Measurements from ENCODE around the gene GRIA3. TPM values are rescaled to one million over a fixed set of nuclear protein-coding genes. Genes with fewer than 3 reads are reported as not detected.

Gene GRIA3
- total and polyA plus RNA-seq, 4 donors: 0.05 to 2.0 (median 0.37) TPM

- no peaks in the 10 kb centered on the region for H3K36me3 ChIP-seq (ENCODE audit: control insufficient read depth in 4 of 4, insufficient read depth in 4 of 4, low read length in 4 of 4)
- H3K27me3 ChIP-seq (ENCODE audit: control insufficient read depth in 3 of 3, insufficient read depth in 3 of 3, low read length in 2 of 3): peaks cover 0 to 5% (median 0%) of the 10 kb centered on the region in 3 donors
- no peak for ATAC-seq (ENCODE audit: insufficient read depth, low FRiP score)
- TF ChIP-seq, protein P1, sequence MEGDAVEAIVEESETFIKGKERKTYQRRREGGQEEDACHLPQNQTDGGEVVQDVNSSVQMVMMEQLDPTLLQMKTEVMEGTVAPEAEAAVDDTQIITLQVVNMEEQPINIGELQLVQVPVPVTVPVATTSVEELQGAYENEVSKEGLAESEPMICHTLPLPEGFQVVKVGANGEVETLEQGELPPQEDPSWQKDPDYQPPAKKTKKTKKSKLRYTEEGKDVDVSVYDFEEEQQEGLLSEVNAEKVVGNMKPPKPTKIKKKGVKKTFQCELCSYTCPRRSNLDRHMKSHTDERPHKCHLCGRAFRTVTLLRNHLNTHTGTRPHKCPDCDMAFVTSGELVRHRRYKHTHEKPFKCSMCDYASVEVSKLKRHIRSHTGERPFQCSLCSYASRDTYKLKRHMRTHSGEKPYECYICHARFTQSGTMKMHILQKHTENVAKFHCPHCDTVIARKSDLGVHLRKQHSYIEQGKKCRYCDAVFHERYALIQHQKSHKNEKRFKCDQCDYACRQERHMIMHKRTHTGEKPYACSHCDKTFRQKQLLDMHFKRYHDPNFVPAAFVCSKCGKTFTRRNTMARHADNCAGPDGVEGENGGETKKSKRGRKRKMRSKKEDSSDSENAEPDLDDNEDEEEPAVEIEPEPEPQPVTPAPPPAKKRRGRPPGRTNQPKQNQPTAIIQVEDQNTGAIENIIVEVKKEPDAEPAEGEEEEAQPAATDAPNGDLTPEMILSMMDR (IDR thresholded peaks at IDR 0.05; ENCODE audit: control extremely low read depth, extremely low read depth): no peak
- H3K9me3 ChIP-seq (ENCODE audit: control insufficient read depth in 4 of 4, insufficient read depth in 3 of 4, low read length in 3 of 4): no peaks in the 10 kb centered on the region
- no peak overlapping the region for H3K9ac ChIP-seq (ENCODE audit: insufficient read depth in 1 of 2, low read length in 2 of 2)
- DNase-seq: no peak
- no peak overlapping the region for H3K27ac ChIP-seq (ENCODE audit: low read depth in 1 of 2, low read length in 1 of 2)
- H3K4me1 ChIP-seq (ENCODE audit: control insufficient read depth in 5 of 5, insufficient read depth in 5 of 5, low read length in 5 of 5): no peaks in the 10 kb centered on the region
- 78 to 100% methylated on average over 1 of the region's 1 CpG for WGBS, 2 donors
- H3K4me3 ChIP-seq: no peak overlapping the region
Observed at GRCh38 chrX:123254457-123254856, 70.4 kb downstream of the GRIA3 start.

DNA sequence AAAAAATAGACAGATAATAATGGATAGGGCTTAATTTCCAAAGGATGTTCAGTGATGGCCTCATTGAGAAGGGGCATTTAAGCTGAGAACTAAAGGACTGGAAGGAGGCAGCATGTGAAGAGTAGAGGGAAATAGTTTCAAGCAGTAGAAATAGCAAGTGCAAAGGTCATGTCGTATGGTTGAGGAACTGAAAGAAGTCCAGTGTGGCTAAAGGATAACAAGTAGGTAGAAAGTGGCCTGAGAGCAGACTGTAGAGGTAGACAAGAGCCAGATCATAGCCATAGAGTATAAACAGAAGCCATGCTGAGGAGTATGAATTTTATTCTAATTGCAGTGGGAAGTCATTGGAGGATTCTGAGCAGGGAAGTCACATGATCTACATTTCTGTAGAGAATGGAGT lies 72.3 kb downstream of the GRIA3 start:
- TF ChIP-seq, protein P1 (IDR thresholded peaks at IDR 0.05; ENCODE audit: control extremely low read depth, extremely low read depth): no peak
- DNase-seq: no peak
- no peaks in the 10 kb centered on the region for H3K36me3 ChIP-seq (ENCODE audit: control insufficient read depth in 4 of 4, insufficient read depth in 4 of 4, low read length in 4 of 4)
- H3K27ac ChIP-seq (ENCODE audit: low read depth in 1 of 2, low read length in 1 of 2): no peak overlapping the region
- H3K4me1 ChIP-seq (ENCODE audit: control insufficient read depth in 5 of 5, insufficient read depth in 5 of 5, low read length in 5 of 5): no peaks in the 10 kb centered on the region
- no peaks in the 10 kb centered on the region for H3K9me3 ChIP-seq (ENCODE audit: control insufficient read depth in 4 of 4, insufficient read depth in 3 of 4, low read length in 3 of 4)
- ATAC-seq (ENCODE audit: insufficient read depth, low FRiP score): no peak
- peaks cover 0 to 5% (median 0%) of the 10 kb centered on the region in 3 donors for H3K27me3 ChIP-seq (ENCODE audit: control insufficient read depth in 3 of 3, insufficient read depth in 3 of 3, low read length in 2 of 3)
- no peak overlapping the region for H3K9ac ChIP-seq (ENCODE audit: insufficient read depth in 1 of 2, low read length in 2 of 2)
- H3K4me3 ChIP-seq: no peak overlapping the region
- WGBS, 2 donors: 55 to 86% methylated on average over 1 of the region's 1 CpG

DNA sequence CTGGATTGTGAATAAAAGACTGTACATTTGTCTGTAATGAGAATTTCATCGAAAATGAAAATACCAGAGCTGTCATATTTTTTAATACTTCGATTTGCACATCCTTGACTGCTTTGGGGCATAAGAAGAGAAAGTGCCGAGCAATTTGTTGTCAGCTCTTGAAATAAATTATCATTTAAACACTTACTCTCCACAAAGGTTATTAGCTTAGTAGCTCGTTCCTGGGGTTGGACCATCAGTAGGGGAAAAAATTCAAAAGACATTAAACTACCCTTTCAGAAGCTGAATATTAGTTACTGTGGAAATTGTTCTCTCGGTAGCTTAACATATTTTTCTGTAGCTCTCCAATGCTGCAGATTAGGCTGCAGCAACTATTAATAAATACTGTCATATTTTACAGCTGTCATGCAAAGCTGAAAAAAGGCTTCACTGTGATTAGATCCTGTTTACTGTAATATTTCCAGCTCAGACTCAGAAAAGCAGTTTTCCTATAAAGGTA lies 76.9 kb downstream of the GRIA3 start:
- WGBS, 2 donors: 75 to 79% methylated on average over 5 of the region's 5 CpGs
- Histone ChIP-seq H3K27ac (ENCODE audit: low read depth in 1 of 2, low read length in 1 of 2) (no peak overlapping the region), H3K36me3 (ENCODE audit: control insufficient read depth in 4 of 4, insufficient read depth in 4 of 4, low read length in 4 of 4) (no peaks in the 10 kb centered on the region), H3K27me3 (ENCODE audit: control insufficient read depth in 3 of 3, insufficient read depth in 3 of 3, low read length in 2 of 3) (peaks cover 0 to 2% (median 0%) of the 10 kb centered on the region in 3 donors), H3K4me1 (ENCODE audit: control insufficient read depth in 5 of 5, insufficient read depth in 5 of 5, low read length in 5 of 5) (no peaks in the 10 kb centered on the region), H3K4me3 (no peak overlapping the region), H3K9ac (ENCODE audit: insufficient read depth in 1 of 2, low read length in 2 of 2) (no peak overlapping the region), H3K9me3 (ENCODE audit: control insufficient read depth in 4 of 4, insufficient read depth in 3 of 4, low read length in 3 of 4) (peaks cover 0 to 5% (median 0%) of the 10 kb centered on the region in 4 donors)
- TF ChIP-seq, protein P1 (IDR thresholded peaks at IDR 0.05; ENCODE audit: control extremely low read depth, extremely low read depth): no peak
- DNase-seq (no peak), ATAC-seq (ENCODE audit: insufficient read depth, low FRiP score) (no peak)

DNA sequence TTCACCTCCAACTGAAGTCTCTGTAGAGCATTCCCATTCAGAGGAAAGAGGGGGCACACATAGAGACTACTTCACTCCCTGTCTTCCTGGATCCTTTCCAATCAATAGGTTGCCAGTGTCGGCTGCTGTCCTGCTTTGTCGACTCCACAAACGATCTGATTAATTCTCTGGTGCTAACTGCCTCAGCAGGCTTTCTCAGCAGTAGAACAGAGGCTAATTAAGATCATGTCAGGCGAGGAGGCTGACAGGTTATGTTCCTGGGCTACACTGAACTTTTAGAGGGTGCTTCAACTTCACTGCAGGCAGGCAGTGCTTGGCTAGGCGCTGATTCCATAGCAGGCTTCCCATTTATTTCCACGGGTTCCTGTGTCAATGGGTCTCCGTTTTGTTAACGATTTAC lies 79.2 kb downstream of the GRIA3 start:
- TF ChIP-seq, protein P1 (IDR thresholded peaks at IDR 0.05; ENCODE audit: control extremely low read depth, extremely low read depth): no peak
- no peak for DNase-seq

More for the DNA sequence above, 79.2 kb downstream of the GRIA3 start:
- no peak overlapping the region for H3K9ac ChIP-seq (ENCODE audit: insufficient read depth in 1 of 2, low read length in 2 of 2)
- ATAC-seq (ENCODE audit: insufficient read depth, low FRiP score): no peak
- H3K4me1 ChIP-seq (ENCODE audit: control insufficient read depth in 5 of 5, insufficient read depth in 5 of 5, low read length in 5 of 5): no peaks in the 10 kb centered on the region
- H3K36me3 ChIP-seq (ENCODE audit: control insufficient read depth in 4 of 4, insufficient read depth in 4 of 4, low read length in 4 of 4): no peaks in the 10 kb centered on the region
- no peak overlapping the region for H3K27ac ChIP-seq (ENCODE audit: low read depth in 1 of 2, low read length in 1 of 2)
- peaks cover 0 to 5% (median 0%) of the 10 kb centered on the region in 4 donors for H3K9me3 ChIP-seq (ENCODE audit: control insufficient read depth in 4 of 4, insufficient read depth in 3 of 4, low read length in 3 of 4)
- H3K4me3 ChIP-seq: no peak overlapping the region
- no peaks in the 10 kb centered on the region for H3K27me3 ChIP-seq (ENCODE audit: control insufficient read depth in 3 of 3, insufficient read depth in 3 of 3, low read length in 2 of 3)
- WGBS, 2 donors: 27 to 31% methylated on average over 8 of the region's 8 CpGs
